ENCODE results near the gene LNX2.

Gene LNX2

GRCh38 chr13:27599096-27599495, 21.2 kb downstream of the LNX2 start:
- H3K4me3 ChIP-seq (replicated peaks; ENCODE audit: low read depth, low read length): no peak overlapping the region
- DNase-seq (ENCODE audit: extremely low read depth, low read depth): no peak
- TF ChIP-seq, protein P1, sequence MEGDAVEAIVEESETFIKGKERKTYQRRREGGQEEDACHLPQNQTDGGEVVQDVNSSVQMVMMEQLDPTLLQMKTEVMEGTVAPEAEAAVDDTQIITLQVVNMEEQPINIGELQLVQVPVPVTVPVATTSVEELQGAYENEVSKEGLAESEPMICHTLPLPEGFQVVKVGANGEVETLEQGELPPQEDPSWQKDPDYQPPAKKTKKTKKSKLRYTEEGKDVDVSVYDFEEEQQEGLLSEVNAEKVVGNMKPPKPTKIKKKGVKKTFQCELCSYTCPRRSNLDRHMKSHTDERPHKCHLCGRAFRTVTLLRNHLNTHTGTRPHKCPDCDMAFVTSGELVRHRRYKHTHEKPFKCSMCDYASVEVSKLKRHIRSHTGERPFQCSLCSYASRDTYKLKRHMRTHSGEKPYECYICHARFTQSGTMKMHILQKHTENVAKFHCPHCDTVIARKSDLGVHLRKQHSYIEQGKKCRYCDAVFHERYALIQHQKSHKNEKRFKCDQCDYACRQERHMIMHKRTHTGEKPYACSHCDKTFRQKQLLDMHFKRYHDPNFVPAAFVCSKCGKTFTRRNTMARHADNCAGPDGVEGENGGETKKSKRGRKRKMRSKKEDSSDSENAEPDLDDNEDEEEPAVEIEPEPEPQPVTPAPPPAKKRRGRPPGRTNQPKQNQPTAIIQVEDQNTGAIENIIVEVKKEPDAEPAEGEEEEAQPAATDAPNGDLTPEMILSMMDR (IDR thresholded peaks at IDR 0.05; ENCODE audit: low read depth, low read length, missing control alignments): no peak

DNA sequence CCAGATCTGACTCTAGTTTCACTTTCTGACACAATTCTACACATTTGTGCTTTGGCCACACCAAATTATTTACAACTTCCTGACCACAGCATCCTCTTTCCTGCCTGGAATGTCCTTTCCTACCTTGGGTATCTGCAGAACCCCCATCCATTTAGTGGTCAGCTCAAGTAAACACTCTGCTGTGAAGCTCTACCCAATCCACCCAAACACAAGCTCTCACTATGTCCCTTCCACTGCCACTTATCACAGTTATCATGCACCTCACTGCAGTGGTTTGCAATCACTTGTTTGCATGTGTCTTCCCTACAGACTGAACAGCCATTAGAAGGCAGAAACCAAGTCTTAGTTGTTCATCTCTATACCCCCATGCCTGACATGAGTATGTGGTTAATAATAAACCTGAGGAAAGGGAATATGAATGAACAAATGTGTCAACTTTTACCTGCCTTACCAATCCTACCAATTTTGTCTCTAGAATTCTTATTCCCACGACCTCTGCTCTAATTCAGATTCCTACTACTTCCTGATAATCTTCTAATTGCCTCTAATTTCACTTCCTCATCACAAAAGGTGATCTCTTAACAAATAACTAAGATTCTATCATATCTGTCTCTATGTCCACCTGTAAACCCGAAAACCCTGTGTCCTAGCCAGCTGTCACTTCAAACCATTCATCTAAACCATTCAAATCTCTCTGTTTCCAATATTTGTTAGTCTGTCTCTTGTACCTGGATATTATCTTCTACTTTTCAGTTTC, 25.1 kb downstream of the LNX2 start:
- no peak for DNase-seq (ENCODE audit: extremely low read depth, low read depth)
- TF ChIP-seq, protein P1 (IDR thresholded peaks at IDR 0.05; ENCODE audit: low read depth, low read length, missing control alignments): no peak
- H3K4me3 ChIP-seq (replicated peaks; ENCODE audit: low read depth, low read length): no peak overlapping the region

DNA sequence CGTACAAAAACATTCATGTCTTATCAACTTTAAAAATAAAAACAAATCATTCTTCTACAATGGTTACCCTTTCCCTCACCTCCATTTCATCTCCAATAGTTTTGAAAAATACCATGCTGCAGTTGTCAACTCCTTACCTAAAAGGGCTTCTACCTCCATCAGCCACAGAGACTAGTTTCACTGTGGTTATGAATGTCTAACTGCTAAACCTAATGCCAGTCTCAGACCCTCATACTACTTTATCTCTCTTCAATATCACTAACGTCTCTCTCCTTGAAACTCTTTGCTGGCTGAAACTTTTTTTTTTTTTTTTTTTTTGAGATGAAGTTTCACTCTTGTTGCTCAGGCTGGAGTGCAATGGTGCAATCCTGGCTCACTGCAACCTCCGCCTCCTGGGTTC, 27.1 kb downstream of the LNX2 start:
- H3K4me3 ChIP-seq (replicated peaks; ENCODE audit: low read depth, low read length): no peak overlapping the region
- no peak for DNase-seq (ENCODE audit: extremely low read depth, low read depth)
- TF ChIP-seq, protein P1 (IDR thresholded peaks at IDR 0.05; ENCODE audit: low read depth, low read length, missing control alignments): no peak

DNA sequence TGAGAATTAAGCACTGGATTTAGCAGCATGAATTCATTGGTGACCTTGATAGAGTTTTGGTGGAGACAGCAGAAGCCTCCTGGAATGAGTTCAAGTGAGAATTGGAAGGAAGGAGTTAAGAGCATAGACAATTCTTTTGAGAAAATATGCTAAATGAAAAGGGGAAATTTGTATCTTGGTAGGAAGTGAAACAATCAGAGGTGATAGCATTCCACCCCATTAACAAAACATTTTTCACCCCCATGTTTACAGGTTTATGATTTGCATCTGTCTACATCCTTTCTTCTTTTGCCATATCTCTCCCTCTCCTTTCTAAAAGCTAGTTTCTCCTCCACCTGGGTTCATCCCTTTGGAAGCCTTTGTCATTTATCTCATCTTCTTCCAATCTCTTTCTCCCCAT, 27.5 kb downstream of the LNX2 start:
- H3K4me3 ChIP-seq (replicated peaks; ENCODE audit: low read depth, low read length): no peak overlapping the region
- TF ChIP-seq, protein P1 (IDR thresholded peaks at IDR 0.05; ENCODE audit: low read depth, low read length, missing control alignments): no peak
- no peak for DNase-seq (ENCODE audit: extremely low read depth, low read depth)

- no peak for DNase-seq (ENCODE audit: extremely low read depth, low read depth)
- no peak overlapping the region for H3K4me3 ChIP-seq (replicated peaks; ENCODE audit: low read depth, low read length)
- TF ChIP-seq, protein P1 (IDR thresholded peaks at IDR 0.05; ENCODE audit: low read depth, low read length, missing control alignments): no peak
These were observed 31.9 kb downstream of the LNX2 start for GRCh38 chr13:27588405-27588804.

DNA sequence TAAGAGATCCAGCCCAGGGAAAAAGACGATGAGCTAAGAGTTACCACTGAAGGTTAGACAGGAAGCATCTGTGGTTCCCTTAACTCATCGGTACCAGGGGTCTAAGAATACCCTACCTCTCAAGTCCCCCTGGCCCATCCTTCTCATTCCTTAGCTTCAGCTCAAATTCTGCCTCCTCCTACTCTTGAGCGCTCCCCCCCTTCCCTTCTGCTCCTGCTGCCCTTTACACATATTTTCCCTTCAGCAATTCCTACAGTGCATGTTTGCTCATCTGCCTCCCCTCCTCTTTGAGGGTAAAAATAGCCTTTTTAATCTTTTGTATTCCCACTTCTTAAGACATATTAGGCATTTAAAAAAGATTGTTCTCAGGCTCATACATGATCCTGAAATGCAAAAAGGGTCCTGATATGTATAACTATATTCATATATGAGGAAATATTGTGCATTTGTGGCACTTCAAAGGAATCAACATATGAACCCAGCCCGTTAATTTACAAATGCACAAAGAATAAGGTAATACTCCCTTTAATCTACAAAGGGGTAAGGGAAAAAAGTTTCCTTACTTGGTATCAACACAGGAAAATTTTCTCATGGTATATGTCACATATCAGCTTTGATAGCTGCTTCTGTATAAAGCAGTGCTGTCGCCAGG, 33.1 kb downstream of the LNX2 start:
- no peak overlapping the region for H3K4me3 ChIP-seq (replicated peaks; ENCODE audit: low read depth, low read length)
- TF ChIP-seq, protein P1 (IDR thresholded peaks at IDR 0.05; ENCODE audit: low read depth, low read length, missing control alignments): no peak
- no peak for DNase-seq (ENCODE audit: extremely low read depth, low read depth)
